GM21723 (cell line): ENCODE data around the gene KCNF1.

Experiments used
- ATAC-seq: cut with Tn5 transposase; IDR thresholded peaks from one replicate; pipeline ENCODE4 v1.9.1; 2021; ENCODE audit warnings: mild to moderate bottlenecking, moderate library complexity; ENCODE audit not compliant: unreplicated experiment

KCNF1 gene

DNA sequence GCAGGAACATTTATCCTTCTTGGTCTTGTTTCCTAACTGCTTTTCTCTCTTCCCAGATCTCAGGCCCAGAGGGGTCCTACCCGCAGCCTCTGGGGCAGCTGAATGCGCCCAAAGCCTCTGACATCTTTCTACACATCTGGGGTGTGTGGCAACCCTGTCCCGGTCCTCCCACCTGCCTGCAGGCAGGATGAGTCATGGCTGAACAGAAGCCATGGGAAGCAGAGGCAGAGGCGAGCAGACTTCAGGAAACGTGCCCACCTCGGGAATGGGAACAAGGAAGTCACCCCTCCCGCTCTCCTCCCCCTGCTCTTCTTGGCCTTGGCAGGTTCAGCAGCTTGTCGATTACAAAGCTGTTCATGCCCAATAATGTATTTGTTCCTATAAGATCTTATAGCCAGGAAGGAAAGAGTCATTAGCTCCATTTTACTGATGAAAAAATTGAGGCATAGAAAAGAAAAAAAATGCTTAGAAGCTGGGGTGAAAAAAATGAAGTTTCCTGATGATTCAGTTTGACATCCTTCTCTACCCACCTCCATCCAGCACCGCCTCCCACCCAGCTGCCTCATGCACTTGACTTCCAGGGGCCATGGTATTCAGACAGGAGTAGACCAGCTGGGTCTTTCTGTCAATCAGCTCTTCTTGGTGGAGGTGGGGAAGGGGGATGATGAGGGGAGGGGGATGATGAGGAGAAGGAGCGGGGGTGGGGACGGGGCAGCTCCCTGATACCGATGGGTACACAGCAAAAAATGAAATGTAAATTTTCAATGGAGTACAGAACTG, 10.4 kb upstream of the KCNF1 start:
- ATAC-seq, result no peak

DNA sequence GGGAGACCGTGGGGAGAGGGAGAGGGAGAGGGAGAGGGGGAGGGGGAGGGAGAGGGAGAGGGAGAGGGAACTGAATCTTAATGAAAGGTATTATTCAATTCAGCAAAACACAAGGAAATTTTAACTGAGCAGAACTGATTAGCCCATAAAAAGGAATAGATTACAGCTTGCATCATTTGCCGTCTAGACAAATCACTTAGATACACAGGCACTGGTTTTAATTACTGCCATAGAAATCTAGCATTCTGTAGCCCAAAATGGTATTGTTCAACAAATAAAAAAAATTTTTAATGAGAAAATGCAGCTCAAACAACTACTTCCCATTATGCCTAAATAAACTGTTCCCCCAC, 7.9 kb upstream of the KCNF1 start:
- no peak for ATAC-seq

- no peak for ATAC-seq
These were observed 7.3 kb upstream of the KCNF1 start for GRCh38 chr2:10904455-10904854.

GRCh38 chr2:10905006-10905861, 6.5 kb upstream of the KCNF1 start:
- no peak for ATAC-seq

- ATAC-seq, result no peak
These were observed 5.9 kb upstream of the KCNF1 start for GRCh38 chr2:10905862-10906143.

- ATAC-seq, result no peak
These were observed 4.7 kb upstream of the KCNF1 start for GRCh38 chr2:10906926-10907625.

GRCh38 chr2:10908195-10908594, 3.5 kb upstream of the KCNF1 start:
- no peak for ATAC-seq

DNA sequence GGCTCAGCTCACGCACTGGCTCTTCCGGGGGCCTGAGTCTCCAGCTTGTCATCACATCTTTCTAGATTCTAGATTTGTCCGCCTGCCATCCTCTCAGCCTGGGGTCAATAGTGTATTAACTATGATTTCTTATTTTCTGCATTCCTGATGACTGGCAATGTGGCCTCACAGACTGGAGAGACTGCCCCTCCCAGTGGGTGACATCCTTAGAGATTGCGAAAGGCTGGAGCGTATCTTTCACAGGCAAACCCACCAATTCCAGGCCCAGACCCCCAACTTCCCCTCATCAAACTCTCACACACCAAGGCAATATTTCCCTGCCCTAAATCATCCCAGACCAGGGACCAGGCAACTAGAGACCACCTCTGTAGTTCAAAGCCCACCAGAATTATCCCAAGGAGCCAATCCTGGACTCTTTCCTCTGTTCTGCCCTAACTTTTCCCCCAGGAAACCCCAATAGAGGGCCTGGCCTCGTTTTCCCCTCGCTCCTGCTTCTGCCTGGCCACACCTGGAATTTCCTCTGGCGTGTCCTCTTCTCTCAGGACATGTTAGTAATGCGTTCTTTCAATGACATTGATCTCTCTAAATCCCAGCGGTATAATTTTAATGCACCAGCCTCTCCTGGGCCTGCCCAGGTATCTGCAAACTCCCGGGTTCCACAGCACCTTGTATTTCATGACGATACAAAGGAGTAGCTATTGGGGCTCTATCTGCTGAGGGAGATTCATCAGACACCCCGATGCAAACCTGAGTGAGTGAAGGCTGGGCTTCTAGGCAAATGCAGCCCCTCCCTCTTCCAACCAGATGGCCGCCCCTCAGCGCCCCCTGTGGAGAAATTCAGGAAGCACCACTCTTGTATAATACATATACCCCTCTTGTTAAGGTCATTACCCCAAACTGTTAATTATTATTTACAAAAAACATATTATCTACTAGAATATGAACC, 2.4 kb upstream of the KCNF1 start:
- ATAC-seq, result no peak

DNA sequence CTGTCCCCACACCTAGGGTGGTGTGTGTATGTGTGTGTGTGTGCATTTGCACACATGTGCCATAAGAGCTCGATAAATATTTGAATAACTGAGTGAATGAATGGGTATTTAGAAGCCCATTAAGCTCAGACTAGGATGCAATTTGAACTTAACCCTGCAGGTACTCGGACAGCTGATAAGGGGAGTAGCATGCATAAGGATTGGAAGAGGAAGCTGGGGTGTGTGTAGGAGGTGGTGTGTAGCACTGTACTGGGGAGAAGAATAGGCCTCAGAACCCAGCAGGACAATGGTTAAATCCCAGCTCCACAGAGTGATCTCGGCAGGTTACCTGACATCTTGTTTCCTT, 1.8 kb upstream of the KCNF1 start:
- ATAC-seq, result no peak

DNA sequence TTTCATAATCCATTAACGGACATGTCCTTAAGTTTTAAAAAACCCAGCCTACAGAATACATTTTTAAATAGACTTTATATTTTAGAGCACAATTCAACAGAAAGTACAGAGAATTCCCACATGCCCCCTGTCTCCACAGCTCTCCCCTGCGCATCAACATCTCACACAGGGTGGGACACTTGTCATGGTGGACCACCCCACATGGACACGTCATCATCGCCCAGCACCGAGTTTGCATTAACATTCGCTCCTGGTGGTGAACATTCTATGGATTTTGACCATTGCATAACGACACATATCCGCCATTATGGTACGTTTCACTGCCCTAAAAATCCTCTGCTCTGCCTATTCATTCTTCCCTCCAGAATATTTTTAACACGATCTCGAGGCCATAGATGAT, 1.1 kb upstream of the KCNF1 start:
- no peak for ATAC-seq

GRCh38 chr2:10912076-10912731, 470 bp downstream of the KCNF1 start:
- no peak for ATAC-seq

DNA sequence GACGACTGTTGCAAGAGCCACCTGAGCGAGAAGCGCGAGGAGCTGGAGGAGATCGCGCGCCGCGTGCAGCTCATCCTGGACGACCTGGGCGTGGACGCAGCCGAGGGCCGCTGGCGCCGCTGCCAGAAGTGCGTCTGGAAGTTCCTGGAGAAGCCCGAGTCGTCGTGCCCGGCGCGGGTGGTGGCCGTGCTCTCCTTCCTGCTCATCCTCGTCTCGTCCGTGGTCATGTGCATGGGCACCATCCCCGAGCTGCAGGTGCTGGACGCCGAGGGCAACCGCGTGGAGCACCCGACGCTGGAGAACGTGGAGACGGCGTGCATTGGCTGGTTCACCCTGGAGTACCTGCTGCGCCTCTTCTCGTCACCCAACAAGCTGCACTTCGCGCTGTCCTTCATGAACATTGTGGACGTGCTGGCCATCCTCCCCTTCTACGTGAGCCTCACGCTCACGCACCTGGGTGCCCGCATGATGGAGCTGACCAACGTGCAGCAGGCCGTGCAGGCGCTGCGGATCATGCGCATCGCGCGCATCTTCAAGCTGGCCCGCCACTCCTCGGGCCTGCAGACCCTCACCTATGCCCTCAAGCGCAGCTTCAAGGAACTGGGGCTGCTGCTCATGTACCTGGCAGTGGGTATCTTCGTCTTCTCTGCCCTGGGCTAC, 1.2 kb downstream of the KCNF1 start:
- ATAC-seq, result no peak

DNA sequence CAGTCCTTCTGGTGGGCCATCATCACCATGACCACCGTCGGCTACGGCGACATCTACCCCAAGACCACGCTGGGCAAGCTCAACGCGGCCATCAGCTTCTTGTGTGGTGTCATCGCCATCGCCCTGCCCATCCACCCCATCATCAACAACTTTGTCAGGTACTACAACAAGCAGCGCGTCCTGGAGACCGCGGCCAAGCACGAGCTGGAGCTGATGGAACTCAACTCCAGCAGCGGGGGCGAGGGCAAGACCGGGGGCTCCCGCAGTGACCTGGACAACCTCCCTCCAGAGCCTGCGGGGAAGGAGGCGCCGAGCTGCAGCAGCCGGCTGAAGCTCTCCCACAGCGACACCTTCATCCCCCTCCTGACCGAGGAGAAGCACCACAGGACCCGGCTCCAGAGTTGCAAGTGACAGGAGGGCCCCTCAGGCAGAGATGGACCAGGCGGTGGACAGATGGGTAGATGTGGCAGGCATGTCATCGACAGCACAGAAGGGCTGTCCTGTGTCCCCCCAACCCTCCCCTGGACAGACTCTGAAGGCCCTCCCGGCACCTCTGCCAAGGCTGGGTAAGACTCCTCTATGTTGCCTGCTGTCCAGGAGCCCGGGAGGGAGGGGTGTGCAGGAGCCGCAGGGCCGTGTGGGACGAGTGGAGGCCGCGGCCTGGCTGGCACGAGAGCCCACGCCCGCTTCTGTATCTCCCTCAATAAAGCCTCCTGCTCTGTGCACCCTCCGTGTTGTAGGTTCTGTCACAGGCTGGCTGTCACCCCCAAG, 2.0 kb downstream of the KCNF1 start:
- ATAC-seq, result no peak

DNA sequence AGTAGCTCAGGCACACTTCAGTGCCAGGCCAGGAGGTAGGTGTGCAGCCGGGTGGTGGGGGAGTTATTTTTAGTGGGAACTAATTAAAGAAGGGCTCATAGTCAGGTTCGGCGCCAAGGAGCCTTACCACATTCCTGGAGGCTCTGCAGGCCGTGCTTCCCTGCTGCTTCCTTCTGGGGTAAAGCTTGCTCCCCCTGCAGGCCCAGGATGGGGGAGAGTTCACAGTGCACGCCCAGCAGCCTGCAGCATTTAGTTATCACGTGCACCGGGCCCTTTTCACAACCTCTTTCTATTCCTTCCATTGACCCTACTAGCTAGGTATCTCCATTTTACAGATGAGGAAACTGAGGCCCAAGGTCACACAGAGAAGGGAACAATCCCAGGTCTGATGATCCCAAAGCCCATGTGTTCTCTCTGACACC, 2.5 kb downstream of the KCNF1 start:
- no peak for ATAC-seq

- no peak for ATAC-seq
These were observed 3.5 kb downstream of the KCNF1 start for GRCh38 chr2:10915236-10915635.

DNA sequence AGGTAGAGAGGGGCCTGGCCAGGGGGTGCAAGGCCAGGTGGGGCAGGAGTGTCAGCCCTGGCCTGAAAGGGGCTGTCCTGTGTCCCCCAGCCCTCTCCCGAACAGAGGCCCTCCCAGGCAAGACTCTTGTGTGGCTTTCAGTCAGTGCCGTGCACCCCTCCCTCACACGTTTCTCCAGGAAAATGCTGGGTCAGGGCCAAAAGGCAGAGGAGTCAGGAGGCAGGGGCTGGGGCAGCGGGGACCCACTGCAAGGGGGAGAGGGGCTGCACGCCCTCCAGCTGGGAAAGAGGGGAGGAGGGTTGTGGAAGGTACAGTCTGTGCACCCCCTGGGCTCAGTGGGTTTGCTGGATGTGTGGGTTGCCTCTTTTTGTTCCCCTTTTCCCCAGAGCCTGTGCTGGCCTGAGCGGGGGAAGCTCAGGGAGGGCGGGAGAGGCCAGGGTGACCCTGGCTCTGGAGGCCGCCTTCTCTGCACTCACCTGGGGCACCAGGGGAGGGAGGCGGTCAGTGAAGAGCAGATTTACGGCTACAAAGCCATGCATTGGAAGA, 4.1 kb downstream of the KCNF1 start:
- ATAC-seq, result no peak

GRCh38 chr2:10916953-10917352, 5.2 kb downstream of the KCNF1 start:
- ATAC-seq, result no peak

GRCh38 chr2:10917927-10918326, 6.2 kb downstream of the KCNF1 start:
- no peak for ATAC-seq
